CD4-positive, alpha-beta T cell (primary cell): ENCODE measurements around the gene SPTBN5. TPM values are rescaled to one million over a fixed set of nuclear protein-coding genes. Genes with fewer than 3 reads are reported as not detected.
A peak's percentile ranks its signal among the peaks of the same experiment; 100 is the strongest.

Source experiments
- ATAC-seq: fragments of 200-7000 bp; cut with Tn5 transposase; one replicate; pipeline ENCODE4 v1.10.0; 2022; ENCODE audit warnings: mild to moderate bottlenecking; ENCODE audit not compliant: poor library complexity
- CTCF ChIA-PET: fragments of 350-600 bp; sonication (Branson Sonifier 250); formaldehyde crosslinking; loops from one replicate; lab custom pipeline; 2021; ENCODE audit warnings: antibody characterized with exemption, inconsistent platforms; lab: Charles Lee
- POLR2A ChIA-PET: fragments of 350-600 bp; sonication (Branson Sonifier 250); formaldehyde crosslinking; loops from one replicate; lab custom pipeline; 2021; ENCODE audit warnings: antibody characterized with exemption, inconsistent platforms; lab: Charles Lee
- DNase-seq, 14 experiments: peaks; one replicate each; pipeline ENCODE4 v3.0.0-alpha.2; 2013 to 2020; ENCODE audit warnings: mixed read lengths in 2 of 14
- H3K27ac ChIP-seq, 2 donors: one replicate each; pipeline versions ENCODE4 v1.5.1 to v1.7.0; 2013; ENCODE audit warnings: low read length in 2 of 2, low read depth in 1 of 2, mild to moderate bottlenecking in 1 of 2
- H3K27me3 ChIP-seq, 2 experiments: 1 replicate in 1 of 2; 2 replicates in 1 of 2; pipeline versions ENCODE4 v1.6.1 to v1.7.0; 2013; ENCODE audit warnings: low read length in 2 of 2, control low read depth in 1 of 2, mild to moderate bottlenecking in 1 of 2, moderate library complexity in 1 of 2; ENCODE audit not compliant: insufficient read depth in 2 of 2, control insufficient read depth in 1 of 2
- H3K36me3 ChIP-seq: one replicate; pipeline ENCODE4 v1.6.1; 2013; ENCODE audit warnings: low read length, control low read depth; ENCODE audit not compliant: insufficient read depth
- H3K4me1 ChIP-seq: one replicate; pipeline ENCODE4 v1.6.1; 2013; ENCODE audit warnings: low read length, control low read depth; ENCODE audit not compliant: insufficient read depth
- H3K4me3 ChIP-seq: one replicate; pipeline ENCODE4 v1.5.1; 2013; ENCODE audit warnings: mild to moderate bottlenecking, low read length, moderate library complexity
- H3K9me3 ChIP-seq, 2 experiments: 1 replicate in 1 of 2; 2 replicates in 1 of 2; pipeline versions ENCODE4 v1.6.1 to v1.7.0; 2013; ENCODE audit warnings: low read length in 2 of 2, mild to moderate bottlenecking in 2 of 2, control low read depth in 1 of 2, moderate library complexity in 1 of 2; ENCODE audit not compliant: control insufficient read depth in 1 of 2, insufficient read depth in 1 of 2
- H3K27ac Mint-ChIP-seq: one replicate; pipeline ENCODE4 v1.8.0; 2020; ENCODE audit warnings: mixed read lengths
- H3K27me3 Mint-ChIP-seq: one replicate; pipeline ENCODE4 v1.8.0; 2021; ENCODE audit warnings: mixed read lengths
- H3K36me3 Mint-ChIP-seq: one replicate; pipeline ENCODE4 v1.8.0; 2021; ENCODE audit warnings: low read depth, mixed read lengths
- H3K4me1 Mint-ChIP-seq: one replicate; pipeline ENCODE4 v1.8.0; 2021; ENCODE audit warnings: low read depth, mixed read lengths
- H3K4me3 Mint-ChIP-seq: one replicate; pipeline ENCODE4 v1.8.0; 2020; ENCODE audit warnings: mild to moderate bottlenecking, mixed read lengths
- H3K9me3 Mint-ChIP-seq: one replicate; pipeline ENCODE4 v1.8.0; 2020; ENCODE audit warnings: mixed read lengths
- intact Hi-C, 2 experiments: fragments of 100-400 bp; cut with DNase I in 1 of 2; cut with micrococcal nuclease in 1 of 2; formaldehyde crosslinking; loops; one replicate each; pipeline versions ENCODE4 v1.15.1 to v1.9.0; 2023 to 2025; cut with DNase I, micrococcal nuclease
- total RNA-seq, 174 experiments: library from RNA in 2 of 174; stranded (reverse) in 2 of 174; gene quantifications; one replicate each; pipeline ENCODE4 v1.2.3 and lab custom pipeline; 2021 to 2026
- TF ChIP-seq, protein P1 (sequence below): fragments of 200-600 bp; IDR thresholded peaks from one replicate; pipeline ENCODE4 v1.8.0; 2022; ENCODE audit warnings: antibody characterized with exemption, mild to moderate bottlenecking

Gene SPTBN5
- total RNA-seq, 2 experiments from 2014 or later = 2.2 to 2.3 TPM

DNA sequence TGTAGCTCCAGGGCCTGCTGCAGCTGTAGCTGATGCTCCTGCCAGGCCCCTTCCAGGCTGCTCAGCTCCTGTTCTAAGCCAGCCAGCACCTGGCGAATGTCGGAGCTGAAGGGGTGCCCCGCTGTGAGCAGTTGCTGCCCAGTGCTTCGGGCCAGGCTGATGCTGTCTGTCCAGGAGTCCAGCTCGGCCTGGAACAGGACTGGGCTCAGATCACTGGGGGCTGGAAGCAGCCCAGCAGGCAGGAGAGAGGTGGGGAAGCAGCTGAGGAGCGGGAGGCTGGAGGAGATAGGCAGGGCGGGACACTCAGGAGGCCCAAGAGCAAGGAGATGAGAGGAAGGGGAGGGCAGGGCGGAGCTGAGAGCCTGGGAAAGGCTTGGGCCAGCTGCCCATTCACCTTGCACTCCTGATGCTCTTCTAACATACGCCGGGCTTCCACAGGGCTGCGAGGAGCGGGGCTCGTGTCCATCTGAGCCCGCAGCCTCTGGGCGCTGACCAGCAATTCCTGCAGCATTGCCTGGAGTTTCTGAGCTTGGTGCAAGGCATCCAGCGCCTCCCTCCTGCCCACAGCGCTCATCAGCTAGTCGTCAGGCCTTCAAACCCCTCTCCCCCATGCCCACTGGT is 32.0 kb downstream of the SPTBN5 start:
- Mint-ChIP-seq H3K9me3 (no peaks in the 10 kb centered on the region), H3K27me3 (no peaks in the 10 kb centered on the region), H3K4me3 (no peak overlapping the region), H3K36me3 (no peaks in the 10 kb centered on the region), H3K27ac (no peak overlapping the region), H3K4me1 (peaks cover 5% of the 10 kb centered on the region)
- TF ChIP-seq, protein P1, sequence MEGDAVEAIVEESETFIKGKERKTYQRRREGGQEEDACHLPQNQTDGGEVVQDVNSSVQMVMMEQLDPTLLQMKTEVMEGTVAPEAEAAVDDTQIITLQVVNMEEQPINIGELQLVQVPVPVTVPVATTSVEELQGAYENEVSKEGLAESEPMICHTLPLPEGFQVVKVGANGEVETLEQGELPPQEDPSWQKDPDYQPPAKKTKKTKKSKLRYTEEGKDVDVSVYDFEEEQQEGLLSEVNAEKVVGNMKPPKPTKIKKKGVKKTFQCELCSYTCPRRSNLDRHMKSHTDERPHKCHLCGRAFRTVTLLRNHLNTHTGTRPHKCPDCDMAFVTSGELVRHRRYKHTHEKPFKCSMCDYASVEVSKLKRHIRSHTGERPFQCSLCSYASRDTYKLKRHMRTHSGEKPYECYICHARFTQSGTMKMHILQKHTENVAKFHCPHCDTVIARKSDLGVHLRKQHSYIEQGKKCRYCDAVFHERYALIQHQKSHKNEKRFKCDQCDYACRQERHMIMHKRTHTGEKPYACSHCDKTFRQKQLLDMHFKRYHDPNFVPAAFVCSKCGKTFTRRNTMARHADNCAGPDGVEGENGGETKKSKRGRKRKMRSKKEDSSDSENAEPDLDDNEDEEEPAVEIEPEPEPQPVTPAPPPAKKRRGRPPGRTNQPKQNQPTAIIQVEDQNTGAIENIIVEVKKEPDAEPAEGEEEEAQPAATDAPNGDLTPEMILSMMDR = no peak
- H3K4me1 ChIP-seq = peaks cover 14% of the 10 kb centered on the region
- H3K27me3 ChIP-seq = no peaks in the 10 kb centered on the region
- no peaks in the 10 kb centered on the region for H3K9me3 ChIP-seq
- POLR2A ChIA-PET = no interaction called here
- intact Hi-C loops = no loop called here
- no peak overlapping the region for H3K4me3 ChIP-seq
- H3K36me3 ChIP-seq = no peaks in the 10 kb centered on the region
- ATAC-seq (no peak), DNase-seq (no peak)
- no peak overlapping the region for H3K27ac ChIP-seq
- CTCF ChIA-PET = interaction anchor here (1.6 kb wide), 1 partner anchor 33 kb away, joined by 5 read pairs; no protein-coding TSS in a partner anchor

- Mint-ChIP-seq H3K4me1 (peaks cover 5% of the 10 kb centered on the region), H3K27ac (no peak overlapping the region), H3K9me3 (no peaks in the 10 kb centered on the region), H3K36me3 (no peaks in the 10 kb centered on the region), H3K27me3 (no peaks in the 10 kb centered on the region), H3K4me3 (no peak overlapping the region)
- Histone ChIP-seq H3K27me3 (no peaks in the 10 kb centered on the region), H3K4me1 (peaks cover 14% of the 10 kb centered on the region), H3K4me3 (no peak overlapping the region), H3K27ac (no peak overlapping the region), H3K9me3 (no peaks in the 10 kb centered on the region), H3K36me3 (no peaks in the 10 kb centered on the region)
- CTCF ChIA-PET = no interaction called here
- intact Hi-C loops = no loop called here
- TF ChIP-seq, protein P1 = no peak
- ATAC-seq (no peak), DNase-seq (peak in 1 of 14 experiments; percentile 20)
- POLR2A ChIA-PET = no interaction called here
These were observed 33.6 kb downstream of the SPTBN5 start for GRCh38 chr15:41860049-41860828.

- CTCF ChIA-PET = no interaction called here
These were observed 35.1 kb downstream of the SPTBN5 start for GRCh38 chr15:41858756-41859155.

More at GRCh38 chr15:41858756-41859155, 35.1 kb downstream of the SPTBN5 start:
- H3K27ac Mint-ChIP-seq = no peak overlapping the region
- no peaks in the 10 kb centered on the region for H3K9me3 Mint-ChIP-seq
- no peak overlapping the region for H3K4me3 Mint-ChIP-seq
- no peaks in the 10 kb centered on the region for H3K36me3 ChIP-seq
- intact Hi-C loops = no loop called here
- H3K4me1 Mint-ChIP-seq = peaks cover 5% of the 10 kb centered on the region
- H3K9me3 ChIP-seq = no peaks in the 10 kb centered on the region
- H3K4me3 ChIP-seq = no peak overlapping the region
- POLR2A ChIA-PET = no interaction called here
- TF ChIP-seq, protein P1 = no peak
- ATAC-seq = no peak
- DNase-seq = no peak
- no peaks in the 10 kb centered on the region for H3K27me3 ChIP-seq
- no peaks in the 10 kb centered on the region for H3K27me3 Mint-ChIP-seq
- H3K27ac ChIP-seq = no peak overlapping the region
- peaks cover 14% of the 10 kb centered on the region for H3K4me1 ChIP-seq
- H3K36me3 Mint-ChIP-seq = no peaks in the 10 kb centered on the region
